HG02870 (cell line): ENCODE data around the gene BMP7.

Experiments
- ATAC-seq: cut with Tn5 transposase; IDR thresholded peaks from one replicate; pipeline ENCODE4 v1.9.1; 2021; ENCODE audit warnings: mild to moderate bottlenecking, moderate library complexity; ENCODE audit not compliant: unreplicated experiment

BMP7 gene

DNA sequence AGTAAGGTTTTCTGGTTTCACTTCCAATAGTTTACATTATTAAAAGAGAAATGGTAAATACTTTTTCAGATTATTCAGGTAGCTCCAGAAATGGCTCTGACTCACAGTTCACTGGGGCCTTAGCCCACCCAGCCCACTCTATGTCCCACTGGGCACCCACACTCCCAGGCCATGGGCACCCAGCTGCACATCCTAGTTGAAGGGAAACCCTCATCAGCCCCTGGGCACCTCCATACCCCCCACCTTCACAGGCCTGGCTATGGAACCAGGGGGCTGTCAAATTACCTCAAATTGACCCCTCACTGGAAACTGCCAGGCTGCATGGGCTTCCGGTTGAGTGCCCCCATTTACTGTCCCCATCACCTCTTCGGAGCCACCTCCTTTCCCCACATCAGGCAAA, 51.5 kb downstream of the BMP7 start:
- ATAC-seq, result no peak

DNA sequence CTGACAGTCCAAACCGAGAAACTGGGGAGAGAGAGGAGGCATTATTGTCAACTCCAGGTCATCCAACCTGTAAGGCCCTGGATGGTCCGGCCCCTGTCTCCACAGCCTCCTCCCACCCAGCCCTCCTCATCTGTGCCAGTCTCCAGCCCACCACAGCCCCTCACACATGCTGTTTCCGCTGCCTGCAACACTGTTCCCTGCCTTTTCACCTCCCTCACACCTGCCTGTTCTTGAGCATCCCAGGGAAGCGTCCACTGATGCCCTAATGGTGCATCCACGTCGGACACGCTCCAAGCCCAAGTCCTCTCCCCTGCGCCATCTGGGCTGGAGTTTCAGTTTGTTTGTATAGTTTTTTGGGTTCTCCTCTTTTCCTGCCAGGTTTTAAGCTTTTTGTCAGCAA, 52.0 kb downstream of the BMP7 start:
- no peak for ATAC-seq

DNA sequence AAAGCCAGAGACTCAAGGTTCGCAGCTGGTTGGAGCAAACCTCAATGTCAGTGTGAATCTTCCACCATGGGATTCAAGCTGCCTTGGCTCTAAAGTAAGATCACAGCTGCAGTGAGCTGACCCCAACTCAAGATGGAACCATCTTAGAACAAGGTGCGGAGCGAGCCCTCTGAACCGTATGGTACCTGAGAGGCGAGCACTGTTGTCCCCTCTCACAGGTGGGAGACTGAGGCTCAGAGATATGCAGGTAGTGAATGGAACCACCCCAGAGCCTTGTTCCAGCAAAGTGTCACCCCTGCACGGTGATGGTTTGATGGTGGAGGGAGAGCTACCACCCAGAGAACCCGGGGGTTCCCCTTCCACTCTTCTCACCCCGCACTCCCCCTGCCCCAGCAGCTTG, 52.5 kb downstream of the BMP7 start:
- ATAC-seq, result no peak

DNA sequence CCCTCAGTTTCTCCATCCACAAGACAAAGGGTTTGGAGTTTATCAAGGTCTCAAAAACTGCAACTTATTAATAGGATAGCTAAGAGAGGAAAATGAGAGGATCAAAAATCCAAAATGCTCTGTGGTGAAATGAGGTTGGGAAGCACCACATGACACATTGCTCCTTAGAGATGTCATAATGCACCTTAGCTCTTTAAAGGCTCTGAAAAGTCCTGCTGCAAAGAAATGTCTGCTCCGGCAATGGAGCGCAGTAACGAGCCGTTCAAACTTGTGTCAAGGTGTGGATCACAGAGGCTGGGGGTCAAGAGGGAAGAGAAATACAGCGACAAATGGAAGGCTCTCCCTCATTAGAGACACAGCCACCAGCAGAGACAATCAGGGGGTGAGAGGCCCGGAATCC, 53.1 kb downstream of the BMP7 start:
- no peak for ATAC-seq

DNA sequence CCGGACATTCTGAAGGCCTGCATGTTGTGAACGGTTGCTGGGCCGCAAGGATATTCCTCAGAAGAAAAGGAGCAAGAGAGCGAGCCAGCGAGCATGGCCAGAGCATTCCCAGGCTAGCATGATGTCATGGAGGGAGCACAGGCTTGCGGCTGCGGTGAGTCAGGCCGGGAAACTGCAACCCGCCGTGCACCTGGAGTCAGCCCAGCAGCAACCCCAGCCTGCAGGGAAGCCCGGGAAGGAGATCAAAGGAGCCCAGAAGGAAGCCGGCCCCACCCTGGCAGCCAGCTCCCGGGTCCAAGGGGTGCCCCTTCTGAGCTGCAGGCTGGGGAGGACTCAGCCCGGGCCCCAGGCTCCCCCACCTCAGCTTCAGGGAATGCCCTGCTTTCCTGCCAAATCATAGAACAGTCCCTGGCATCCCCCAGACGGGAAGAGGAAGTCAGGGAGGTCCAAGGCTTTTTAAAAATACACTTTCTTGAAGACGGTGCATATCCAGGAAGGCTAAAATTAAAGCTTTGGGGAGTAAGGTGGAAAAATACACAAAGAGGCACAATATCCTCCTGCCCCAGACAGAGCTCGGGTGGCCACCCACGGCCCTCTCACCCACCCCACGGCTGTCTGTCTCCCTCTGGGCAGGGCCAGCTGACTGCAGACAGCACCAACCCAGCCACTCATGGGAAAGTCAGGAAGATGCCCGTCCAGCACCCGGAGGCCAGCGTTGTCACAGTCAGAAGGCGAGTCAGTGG, 53.7 kb downstream of the BMP7 start:
- no peak for ATAC-seq

DNA sequence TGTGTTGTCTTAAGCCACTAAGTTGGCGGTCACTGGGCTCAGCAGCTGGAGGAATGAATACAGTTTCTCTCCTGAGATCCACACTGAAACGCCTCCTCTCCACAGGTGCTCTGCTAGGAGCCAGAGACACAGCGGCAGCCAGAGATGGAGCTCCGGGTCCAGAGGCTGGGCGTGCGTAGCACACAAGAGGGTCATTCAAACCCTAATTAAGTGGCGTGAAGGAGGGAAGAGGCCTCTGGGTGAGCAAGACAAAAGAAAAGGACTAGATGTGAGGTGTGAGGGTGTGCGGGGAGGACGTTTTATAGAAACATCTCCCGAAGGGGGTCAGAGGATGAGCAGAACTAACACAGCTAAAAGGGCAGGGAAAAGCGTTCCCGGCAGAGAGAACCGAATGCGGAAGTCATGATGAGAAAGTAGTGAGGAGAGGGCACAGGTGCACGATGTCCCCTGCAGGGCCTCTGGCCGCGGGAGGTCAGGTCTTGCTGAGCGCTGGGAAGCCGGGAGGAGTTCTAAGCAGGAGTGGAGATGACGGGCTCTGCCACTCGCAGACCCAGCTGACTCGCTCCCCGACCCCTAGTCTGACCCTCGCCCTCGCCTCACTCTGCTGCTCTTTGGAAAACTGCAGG, 54.4 kb downstream of the BMP7 start:
- no peak for ATAC-seq

DNA sequence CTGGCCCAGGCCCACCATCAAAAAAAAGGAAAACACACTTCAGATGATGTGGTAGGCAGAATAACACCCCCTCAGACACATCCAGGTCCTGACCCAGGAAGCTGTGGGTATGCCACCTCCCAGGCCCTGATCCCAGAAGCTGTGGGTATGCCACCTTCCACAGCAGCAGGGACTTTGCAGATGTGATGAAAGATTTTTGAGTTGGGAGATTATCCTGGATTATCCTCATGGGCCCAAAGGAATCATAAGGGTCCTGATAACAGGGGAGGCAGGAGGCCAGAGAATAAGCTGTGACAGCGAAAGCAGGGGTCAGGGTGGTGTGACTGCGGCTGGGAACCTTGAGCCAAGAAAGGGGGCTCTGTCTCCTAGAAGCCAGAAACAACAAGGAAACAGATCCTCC, 55.0 kb downstream of the BMP7 start:
- ATAC-seq, result no peak

DNA sequence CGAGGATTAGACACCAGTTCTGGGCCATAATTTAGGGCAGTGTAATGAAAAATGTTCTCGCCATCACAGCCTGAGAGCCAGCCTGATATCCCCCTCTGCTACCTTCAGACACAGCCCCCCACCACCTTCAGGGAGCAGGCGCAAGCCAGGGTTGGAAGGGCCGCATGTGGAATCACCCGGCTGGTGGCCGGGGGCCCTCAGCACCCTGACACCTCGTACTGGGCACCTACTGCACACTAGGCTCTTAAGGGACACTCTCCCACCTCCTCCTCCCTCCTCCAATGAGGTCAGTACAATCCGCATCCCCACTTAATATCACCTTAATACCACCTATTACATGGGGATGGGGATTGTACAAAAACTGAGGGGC, 55.5 kb downstream of the BMP7 start:
- no peak for ATAC-seq

DNA sequence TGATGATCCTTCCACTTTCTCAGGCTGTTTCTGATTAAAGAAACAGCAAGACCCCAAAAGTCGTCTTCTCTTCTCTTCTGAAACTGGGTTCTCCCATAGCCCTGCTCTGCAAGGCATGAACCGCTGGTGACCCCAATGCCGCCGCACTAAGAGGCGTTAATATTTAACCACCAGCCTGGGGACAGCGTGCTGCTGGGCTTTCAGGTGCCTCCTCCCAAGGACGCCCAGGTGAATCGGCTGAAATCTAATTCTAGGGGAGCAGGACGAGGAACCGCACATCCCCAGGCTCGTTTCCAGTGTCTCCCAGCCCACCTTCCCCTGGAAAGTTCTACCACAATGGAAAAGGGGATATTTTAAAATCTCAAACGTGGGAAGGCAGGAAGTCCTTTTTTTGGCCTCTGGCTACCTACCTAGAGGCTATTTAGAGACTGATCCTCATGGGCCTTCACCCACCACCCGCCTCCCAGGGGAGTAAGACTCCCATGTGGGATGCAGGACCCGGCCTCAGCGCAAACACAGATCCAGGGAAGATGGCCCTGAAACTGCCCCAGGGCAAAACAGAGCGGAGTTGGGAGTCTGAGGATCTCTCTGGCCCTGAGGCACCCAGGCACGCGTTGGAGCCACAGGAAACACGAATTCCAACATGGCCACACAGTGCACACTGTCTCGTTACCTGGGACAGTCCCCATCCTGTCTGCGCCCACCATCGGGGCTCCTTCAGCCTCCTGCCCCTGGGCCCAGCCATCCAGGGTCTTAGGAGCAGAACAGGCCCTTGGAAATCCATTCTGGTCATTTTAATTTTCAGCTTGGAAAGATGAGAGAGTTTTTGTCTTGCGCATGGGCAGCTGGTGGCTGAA, 56.2 kb downstream of the BMP7 start:
- no peak for ATAC-seq

DNA sequence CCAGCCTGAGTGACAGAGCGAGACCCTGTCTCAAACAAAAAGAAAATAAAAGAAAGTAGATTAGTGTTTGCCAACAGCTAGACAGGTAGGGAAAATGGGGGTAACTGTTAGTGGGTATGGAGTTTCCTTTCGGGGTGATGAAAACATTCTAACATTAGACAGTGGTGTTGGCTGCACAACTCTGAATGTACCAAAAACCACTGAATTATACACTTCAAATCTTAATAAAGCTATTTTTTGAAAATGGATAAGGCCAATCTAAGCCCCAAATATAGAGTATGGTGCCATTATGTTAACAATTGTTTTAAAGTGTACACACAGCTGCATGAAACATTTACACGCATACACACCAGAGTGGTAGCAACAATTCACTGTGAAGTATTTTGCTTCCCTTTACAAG, 57.0 kb downstream of the BMP7 start:
- ATAC-seq, result no peak

DNA sequence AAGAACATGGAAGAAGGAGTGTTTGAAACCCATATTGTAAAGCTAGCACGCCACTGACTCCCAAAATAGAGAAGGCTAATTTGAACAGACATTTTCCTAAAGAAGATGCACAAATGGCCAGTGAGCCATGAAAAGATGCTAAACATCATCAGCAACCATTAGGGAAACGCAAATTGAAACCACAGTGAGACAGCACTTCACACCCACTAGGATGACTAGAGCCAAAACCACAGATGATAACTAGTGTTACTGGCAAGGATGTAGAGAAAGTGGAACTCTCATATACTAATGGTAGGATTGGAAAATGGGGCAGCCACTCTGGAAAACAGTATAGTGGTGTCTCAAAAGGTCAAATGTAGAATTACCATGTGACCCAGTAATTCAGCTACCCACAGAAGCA, 58.2 kb downstream of the BMP7 start:
- no peak for ATAC-seq

DNA sequence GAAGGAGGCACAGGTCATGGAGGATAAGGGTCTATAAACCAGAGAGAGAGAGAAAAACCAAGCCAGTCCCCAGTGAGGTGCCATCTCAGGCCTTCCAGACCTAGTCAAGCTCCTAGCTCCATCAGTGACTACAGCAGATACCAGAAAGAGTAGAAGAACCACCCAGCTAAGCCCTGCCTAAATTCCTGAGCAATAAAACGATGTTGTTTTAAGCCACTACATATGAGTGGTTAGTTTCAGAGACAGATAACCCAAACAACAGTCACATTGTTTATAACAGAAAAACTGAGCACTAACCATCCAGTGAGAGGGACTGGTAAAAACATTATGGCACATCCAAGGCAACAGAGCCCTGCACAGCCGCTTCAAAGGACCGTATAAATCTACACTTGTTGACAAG, 59.2 kb downstream of the BMP7 start:
- ATAC-seq, result no peak

DNA sequence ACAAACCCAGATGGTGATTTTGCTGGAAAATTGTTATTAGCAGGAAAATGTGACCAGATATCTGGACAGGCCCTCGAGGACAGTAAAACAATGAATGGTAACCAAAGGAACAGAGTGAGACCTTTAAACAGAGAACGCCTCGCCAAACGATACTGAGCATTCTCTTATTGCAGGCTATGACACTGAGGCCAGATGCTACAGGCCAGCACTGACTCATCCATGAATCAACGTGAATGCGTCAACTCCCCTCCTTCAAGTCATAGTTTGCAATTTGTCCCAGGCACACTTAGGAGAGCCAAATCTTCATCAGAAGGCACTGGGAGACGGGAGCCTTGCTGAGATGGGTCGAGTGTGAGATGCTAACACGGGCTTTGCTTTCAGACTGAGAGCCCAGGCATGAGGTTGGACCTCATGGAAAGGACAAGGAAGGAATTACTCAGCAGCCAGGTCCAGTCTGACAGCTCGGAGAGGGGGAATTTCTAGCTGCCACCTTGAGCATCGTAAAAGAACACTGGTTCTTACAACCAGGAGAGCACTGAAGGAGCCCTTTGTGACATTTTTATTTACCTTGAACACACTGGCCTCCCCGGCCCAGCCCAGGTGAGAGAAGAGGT, 60.7 kb downstream of the BMP7 start:
- no peak for ATAC-seq

DNA sequence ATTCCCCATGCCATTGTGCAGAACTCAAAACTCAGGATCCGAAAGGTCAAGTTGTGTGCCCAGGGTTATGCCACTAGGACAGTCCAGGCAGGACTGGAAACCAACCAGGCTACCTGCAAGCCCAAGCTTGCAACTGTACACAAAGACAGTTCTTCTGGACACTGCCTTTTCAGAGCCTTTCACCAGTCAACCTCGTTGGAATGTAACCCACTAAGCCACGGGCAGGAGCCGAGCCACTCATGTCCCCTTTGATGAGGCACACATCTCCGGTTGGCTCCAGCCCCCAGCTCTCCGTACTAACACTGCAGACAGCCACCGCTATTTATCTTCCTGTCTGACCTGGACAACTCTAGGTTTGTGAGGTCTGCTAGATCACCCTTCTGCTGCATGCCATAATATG, 62.5 kb downstream of the BMP7 start:
- ATAC-seq, result no peak

DNA sequence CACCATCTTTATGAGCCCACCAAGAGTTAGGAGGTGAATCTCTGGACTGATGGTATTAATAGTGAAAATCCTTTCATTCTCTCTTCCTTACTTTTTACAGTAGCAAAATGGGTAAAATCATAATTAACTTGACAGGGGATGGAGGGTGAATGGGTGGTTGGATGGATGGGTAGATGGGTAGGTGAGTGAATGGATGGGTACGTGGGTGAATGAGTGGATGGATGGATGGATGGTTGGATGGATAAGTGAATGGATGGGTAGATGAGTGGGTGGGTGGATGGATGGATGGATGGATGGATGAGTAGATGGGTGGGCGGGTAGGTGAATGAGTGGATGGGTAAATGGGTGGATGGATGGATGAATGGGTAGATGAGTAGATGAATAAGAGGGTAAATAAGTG, 63.2 kb downstream of the BMP7 start:
- no peak for ATAC-seq

DNA sequence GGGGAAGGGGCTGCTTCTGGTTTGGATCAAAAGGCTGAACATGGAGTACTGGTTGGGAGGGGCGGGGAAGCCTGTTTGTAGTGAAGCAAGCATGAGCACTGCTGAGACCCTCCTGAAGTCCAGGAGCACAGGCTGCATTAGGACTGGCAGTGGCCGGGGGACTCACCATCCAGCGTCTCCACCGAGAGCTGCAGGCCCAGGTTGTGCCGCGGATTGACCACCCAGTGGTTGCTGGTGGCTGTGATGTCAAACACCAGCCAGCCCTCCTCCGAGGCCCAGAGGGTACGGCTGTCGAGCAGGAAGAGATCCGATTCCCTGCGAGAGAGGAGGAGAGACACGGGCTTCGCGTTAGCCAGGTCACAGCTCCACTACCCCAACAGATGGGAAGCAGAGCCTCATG, 64.1 kb downstream of the BMP7 start:
- ATAC-seq, result no peak

DNA sequence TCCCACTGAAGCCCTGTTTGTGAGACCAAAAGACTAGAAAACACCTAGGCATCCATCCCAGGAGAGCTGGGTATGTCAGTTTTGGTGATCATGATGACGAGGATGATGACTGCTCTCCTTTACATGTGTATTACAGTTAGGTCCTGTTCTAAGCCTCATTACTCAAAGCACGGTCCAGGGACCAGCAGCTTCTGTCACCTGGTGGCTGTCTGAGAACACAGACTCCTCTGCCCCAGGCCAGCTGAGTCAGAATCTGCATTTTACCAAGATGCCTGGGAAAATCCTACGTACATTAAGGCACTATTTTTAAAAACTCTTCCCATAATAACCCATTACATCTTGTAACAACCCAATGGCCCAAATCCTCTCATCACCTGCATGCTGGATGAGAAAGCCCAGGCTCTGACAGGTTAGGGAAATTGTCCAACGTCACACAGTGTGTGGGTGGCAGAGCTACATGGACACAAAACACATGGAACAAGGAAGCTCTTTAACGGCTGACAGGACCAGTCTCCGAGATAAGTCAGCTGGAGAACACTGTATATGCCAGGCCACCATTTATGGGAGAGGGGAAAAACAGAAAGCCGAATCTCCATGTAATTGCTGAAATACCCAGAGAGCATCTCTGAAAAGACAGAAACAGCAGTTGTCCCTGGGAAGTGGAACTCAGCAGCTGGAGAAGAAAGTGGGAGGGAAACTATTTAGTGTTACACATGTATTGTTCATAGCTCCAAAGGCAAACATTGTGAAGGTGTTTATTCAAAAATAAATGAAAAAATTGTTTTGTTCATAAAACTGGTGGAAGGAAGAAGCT, 65.4 kb downstream of the BMP7 start:
- ATAC-seq, result no peak

DNA sequence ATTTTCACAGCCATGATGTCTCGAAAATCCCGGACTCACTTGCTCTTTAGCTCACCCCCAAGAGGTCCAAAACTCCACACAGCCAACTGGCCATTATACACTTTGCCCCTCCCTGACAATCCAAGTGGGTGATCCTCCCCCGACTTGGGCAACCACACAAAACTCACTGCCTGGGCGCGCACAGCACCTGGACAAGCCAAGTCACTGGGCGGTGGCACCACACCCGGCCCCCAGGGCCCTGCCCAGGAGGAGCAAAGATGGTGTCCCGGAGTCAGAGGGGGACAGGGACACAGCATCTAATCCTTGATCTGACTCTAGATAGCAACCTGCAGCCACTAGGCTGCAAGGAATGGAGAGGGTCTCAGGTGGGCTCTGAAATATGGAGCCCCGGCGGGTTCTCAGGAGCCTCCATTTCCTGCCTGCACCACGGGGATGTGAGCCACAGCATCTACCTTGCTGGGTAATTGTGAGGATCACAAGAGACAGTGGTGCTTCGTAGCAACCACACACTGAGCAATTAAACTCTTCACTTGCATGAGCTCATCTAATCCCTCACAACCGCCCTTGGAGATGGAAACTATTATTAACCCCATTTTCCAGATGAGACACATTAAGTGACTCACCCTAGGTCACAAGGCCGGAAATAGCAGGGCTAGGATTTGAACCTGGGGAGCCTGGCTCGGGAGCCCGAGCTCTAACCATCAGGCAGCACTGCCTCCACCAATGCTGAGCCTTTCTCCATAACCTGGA, 66.6 kb downstream of the BMP7 start:
- no peak for ATAC-seq

DNA sequence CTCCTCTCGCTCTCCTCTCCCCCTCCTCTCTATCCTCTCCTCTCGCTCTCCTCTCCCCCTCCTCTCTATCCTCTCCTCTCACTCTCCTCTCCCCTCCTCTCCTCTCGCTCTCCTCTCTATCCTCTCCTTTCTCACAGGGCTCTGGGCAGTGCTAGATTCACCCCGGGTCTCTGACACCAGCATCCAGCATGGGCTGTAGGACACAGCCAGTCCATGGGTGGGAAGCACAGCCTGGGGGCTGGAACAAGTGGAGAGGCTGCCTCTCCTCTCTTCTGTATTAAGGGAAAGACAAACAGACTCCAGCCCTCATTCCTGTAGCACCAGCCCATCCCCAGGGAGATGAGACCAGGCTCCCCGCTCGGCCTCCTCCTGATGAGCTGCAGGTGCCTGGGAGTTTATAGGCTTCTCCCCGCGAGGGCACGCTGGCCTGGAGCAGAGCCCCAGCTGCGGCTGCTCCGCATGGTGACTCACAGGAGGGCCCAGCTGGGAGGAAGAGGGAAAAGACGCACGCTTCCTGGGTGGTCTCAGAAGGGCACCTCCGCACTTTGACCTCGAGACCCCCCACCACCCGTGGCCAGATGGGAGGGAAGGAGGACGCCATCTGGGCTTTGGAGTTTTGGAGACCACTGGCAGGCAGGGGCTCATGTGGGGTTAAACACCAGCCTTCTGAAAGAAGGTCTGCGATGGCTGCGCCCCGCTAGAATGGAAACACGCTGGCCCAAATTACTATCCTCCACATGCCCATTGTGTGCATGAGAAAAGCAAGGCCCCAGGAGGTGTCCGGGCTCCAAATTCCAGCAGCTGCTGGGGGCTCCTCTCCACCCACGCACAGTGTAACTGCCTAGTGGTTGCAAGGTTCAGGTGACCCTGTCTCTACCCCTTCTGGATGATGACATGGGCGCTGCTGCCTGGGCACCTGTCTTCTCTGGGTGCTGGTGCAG, 68.0 kb downstream of the BMP7 start:
- no peak for ATAC-seq
